ENCODE measurements around the gene P2RX3.
"Not testable (repeated sequence)": the region's sequence is repeated elsewhere in the genome, so short reads cannot be mapped to it uniquely, and the experiment has no call there.

Gene P2RX3

DNA sequence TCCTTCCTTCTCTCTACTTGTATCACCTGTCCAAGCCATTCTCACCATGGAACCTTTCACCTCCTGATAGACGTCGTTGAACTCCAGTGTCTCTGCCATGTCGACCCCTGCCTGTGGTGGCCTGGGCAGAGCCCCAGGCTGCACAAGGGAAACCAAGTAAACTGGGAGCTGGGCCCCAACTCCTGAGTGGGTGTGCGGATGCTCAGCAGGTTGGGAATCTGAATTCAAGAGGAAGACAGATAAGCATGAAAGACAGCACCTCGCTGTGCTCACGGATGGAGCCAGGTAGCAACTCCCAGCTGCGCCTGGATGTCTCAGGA lies 3.2 kb upstream of the P2RX3 start:
- no peak for TF ChIP-seq CTCF (IDR thresholded peaks at IDR 0.05; ENCODE audit: low read depth, low read length)
- in situ Hi-C loops (cut with HindIII; ENCODE audit: low sequenced_read_pairs): no loop called here
- peak overlapping the region; percentile 78 for H3K4me3 ChIP-seq (ENCODE audit: low read depth, low read length)
- DNase-seq (ENCODE audit: low read depth, low spot score): no peak

GRCh38 chr11:57335343-57336110 lies 2.6 kb upstream of the P2RX3 start, which contains the start of gene SSRP1:
Gene SSRP1 (minus strand): TSS chr11:57335892. CDS start chr11:57335121, 771 bp downstream.
- peak; percentile 85 for DNase-seq (ENCODE audit: low read depth, low spot score)
- peak within 1 kb of the TSS; percentile 78 for H3K4me3 ChIP-seq (ENCODE audit: low read depth, low read length)
- in situ Hi-C loops (cut with HindIII; ENCODE audit: low sequenced_read_pairs): no loop called here
- TF ChIP-seq CTCF (IDR thresholded peaks at IDR 0.05; ENCODE audit: low read depth, low read length): no peak

GRCh38 chr11:57336111-57336666 lies 2.0 kb upstream of the P2RX3 start:
- DNase-seq (ENCODE audit: low read depth, low spot score): no peak
- in situ Hi-C loops (cut with HindIII; ENCODE audit: low sequenced_read_pairs): no loop called here
- no peak for TF ChIP-seq CTCF (IDR thresholded peaks at IDR 0.05; ENCODE audit: low read depth, low read length)
- H3K4me3 ChIP-seq (ENCODE audit: low read depth, low read length): peak overlapping the region; percentile 78

DNA sequence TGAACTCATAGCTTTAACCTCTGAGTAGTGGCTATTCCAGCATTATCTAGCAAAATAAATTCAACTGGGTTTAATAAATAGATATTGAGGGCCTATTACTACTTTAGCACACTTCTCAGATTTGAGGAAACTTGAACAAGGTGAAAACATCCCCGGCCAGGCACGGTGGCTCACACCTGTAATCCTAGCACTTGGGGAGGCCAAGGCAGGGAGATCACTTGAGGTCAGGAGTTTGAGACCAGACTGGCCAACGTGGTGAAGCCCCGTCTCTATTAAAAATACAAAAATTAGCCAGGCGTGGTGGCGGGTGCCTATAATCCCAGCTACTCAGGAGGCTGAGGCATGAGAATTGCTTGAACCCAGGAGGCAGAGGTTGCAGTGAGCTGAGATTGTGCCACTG lies 1.3 kb upstream of the P2RX3 start:
- DNase-seq (ENCODE audit: low read depth, low spot score); H3K4me3 ChIP-seq (ENCODE audit: low read depth, low read length); in situ Hi-C loops (cut with HindIII; ENCODE audit: low sequenced_read_pairs): not testable (repeated sequence)

- H3K4me3 ChIP-seq (ENCODE audit: low read depth, low read length): no peak overlapping the region
- no peak for TF ChIP-seq CTCF (IDR thresholded peaks at IDR 0.05; ENCODE audit: low read depth, low read length)
- no peak for DNase-seq (ENCODE audit: low read depth, low spot score)
- in situ Hi-C loops (cut with HindIII; ENCODE audit: low sequenced_read_pairs): no loop called here
Measured at GRCh38 chr11:57339328-57339727, 1.2 kb downstream of the P2RX3 start.

DNA sequence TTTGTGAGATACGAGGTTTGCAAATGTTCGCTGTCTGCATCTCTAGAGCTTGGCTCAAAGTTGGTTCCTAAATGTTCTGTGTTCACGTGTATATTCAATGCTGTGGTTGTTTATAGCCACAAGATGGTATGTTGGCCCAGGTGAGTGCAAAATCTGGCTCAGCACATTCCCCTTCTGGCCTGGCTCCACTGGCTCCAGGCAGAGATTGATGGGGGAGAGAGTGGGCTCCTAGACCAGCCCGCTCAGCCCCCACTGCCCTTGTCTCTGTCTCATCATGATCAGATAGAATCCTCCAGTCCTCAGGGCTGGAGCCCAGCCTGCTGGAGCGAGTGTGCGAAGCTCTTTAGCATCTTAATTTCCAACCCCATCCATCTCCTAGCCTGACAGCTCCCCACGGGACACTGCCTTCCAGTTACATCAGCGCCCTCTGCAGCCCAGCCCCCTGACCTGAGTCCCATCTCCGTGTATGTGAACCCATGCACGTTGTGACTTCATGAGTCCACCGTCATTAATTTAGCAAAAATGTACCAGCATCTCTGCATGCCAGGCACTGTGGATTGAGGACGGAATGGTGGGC lies 2.0 kb downstream of the P2RX3 start:
- H3K4me3 ChIP-seq (ENCODE audit: low read depth, low read length): no peak overlapping the region
- no peak for DNase-seq (ENCODE audit: low read depth, low spot score)
- no peak for TF ChIP-seq CTCF (IDR thresholded peaks at IDR 0.05; ENCODE audit: low read depth, low read length)
- in situ Hi-C loops (cut with HindIII; ENCODE audit: low sequenced_read_pairs): no loop called here

DNA sequence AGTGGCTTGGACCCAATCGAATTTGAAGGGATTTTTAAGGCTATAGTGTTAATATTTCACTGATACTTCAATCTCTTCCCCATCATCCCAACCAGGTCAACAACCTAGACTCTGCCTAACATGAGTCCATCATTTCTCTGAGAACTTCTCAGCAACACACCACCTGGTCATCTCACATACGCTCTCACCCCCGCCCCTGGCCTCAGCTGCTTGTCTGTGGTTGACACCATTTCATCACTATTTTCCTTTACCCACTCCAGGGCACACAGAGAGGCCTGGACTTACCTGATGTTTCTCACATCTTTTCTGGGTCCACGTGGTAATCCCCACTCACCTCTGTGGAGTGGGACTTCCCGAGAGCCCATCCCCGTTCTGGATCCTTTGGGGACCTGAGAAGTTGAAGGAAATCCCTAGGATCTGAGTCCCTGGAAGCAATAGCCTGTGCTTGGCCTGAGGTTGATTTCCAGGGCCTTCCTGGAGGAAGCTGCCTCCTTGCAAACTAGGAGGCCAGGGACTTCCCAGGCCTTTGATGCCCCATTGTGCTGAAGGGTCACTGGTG lies 3.2 kb downstream of the P2RX3 start:
- DNase-seq (ENCODE audit: low read depth, low spot score): no peak
- in situ Hi-C loops (cut with HindIII; ENCODE audit: low sequenced_read_pairs): no loop called here
- no peak for TF ChIP-seq CTCF (IDR thresholded peaks at IDR 0.05; ENCODE audit: low read depth, low read length)
- no peak overlapping the region for H3K4me3 ChIP-seq (ENCODE audit: low read depth, low read length)
